ENCODE results near the gene CNTNAP4.

Gene CNTNAP4

DNA sequence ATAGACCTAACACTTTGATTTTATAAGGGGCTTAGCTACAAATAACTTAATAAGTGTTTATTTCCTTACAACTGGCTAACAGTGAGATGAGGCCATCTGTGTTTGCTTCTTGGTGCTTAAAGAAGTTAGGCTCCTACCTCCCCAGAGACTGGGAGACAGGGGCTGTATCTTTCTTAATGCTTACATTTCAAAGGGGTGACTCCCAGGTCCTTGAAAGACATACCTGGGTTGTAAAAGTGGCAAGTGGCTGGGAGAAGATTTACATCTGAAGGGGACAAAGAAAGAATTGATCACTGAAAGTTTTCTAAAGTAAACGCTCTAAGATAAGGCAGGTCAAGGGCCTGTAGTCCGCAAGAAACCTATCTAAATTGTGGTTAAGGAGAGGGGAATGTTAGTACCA is 196.8 kb downstream of the CNTNAP4 start:
- H3K27ac ChIP-seq: no peak overlapping the region
- TF ChIP-seq, protein P1, sequence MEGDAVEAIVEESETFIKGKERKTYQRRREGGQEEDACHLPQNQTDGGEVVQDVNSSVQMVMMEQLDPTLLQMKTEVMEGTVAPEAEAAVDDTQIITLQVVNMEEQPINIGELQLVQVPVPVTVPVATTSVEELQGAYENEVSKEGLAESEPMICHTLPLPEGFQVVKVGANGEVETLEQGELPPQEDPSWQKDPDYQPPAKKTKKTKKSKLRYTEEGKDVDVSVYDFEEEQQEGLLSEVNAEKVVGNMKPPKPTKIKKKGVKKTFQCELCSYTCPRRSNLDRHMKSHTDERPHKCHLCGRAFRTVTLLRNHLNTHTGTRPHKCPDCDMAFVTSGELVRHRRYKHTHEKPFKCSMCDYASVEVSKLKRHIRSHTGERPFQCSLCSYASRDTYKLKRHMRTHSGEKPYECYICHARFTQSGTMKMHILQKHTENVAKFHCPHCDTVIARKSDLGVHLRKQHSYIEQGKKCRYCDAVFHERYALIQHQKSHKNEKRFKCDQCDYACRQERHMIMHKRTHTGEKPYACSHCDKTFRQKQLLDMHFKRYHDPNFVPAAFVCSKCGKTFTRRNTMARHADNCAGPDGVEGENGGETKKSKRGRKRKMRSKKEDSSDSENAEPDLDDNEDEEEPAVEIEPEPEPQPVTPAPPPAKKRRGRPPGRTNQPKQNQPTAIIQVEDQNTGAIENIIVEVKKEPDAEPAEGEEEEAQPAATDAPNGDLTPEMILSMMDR (IDR thresholded peaks at IDR 0.05): no peak
- DNase-seq (ENCODE audit: low spot score): no peak
- H3K4me3 ChIP-seq: no peak overlapping the region

DNA sequence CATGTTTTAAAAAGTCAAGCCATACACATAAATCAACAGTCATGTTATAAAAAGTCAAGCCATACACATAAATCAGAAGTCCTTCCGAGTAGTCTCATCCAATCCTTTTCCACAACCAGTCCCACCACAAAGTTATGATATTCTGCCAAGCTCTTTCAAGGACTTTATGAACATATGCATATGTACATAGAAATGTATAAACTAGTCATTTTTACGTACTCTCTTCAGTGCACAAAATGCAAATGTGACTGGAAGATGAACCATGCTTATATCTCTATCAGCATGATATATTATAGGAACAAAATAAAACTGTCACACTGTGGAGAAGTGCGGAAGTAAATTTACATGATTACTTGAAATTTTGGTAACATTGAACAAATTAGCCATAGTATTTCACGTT is 200.9 kb downstream of the CNTNAP4 start:
- no peak overlapping the region for H3K4me3 ChIP-seq
- DNase-seq (ENCODE audit: low spot score): no peak
- TF ChIP-seq, protein P1 (IDR thresholded peaks at IDR 0.05): no peak
- H3K27ac ChIP-seq: no peak overlapping the region

DNA sequence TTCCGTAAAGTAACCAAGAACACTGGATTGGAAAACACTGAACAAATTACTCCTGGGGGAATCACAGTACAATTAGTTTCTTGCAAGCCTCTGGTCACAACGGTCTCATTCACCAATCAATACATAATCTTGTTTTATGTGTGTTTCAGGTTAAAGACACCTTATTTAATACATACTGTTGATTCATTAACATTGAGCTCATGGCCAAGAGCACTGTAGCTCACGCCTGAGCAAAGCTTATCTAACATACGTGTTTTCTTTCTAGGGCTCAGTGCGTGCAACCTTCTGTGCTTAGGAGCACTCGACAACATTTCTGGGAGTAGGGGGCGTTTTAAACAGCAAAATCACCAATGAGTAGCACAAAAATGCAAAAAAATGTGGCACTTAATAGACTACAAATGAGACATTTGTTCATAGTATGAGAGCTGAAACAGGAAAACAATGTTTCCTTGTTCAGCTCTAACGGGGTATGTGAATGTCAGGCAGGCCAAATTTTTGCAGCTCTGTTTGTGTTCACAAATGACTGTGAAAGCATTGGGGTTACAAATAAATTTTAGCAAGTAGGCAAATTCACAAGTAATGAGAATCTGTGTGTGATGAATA is 206.2 kb downstream of the CNTNAP4 start:
- no peak overlapping the region for H3K4me3 ChIP-seq
- H3K27ac ChIP-seq: no peak overlapping the region
- no peak for DNase-seq (ENCODE audit: low spot score)
- TF ChIP-seq, protein P1 (IDR thresholded peaks at IDR 0.05): no peak

DNA sequence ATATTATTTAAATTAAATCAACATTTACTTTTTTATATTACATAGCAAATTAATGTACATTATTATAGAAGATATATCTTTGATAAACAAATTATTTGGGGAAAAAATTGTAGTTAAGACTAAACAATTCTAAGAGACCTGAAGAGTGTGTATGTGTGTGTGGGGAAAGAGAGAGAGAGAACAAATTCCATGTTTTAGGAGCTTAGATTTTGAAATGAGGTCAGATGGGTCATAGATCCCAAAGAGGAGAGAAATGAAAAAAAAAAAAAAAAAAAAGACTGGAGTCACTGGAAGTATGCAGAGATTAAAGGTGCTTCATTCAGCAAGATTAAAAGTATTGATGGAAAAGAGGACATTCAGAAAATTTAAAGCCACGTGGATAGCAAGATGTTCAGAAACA is 206.8 kb downstream of the CNTNAP4 start:
- Histone ChIP-seq H3K27ac (no peak overlapping the region), H3K4me3 (no peak overlapping the region)
- TF ChIP-seq, protein P1 (IDR thresholded peaks at IDR 0.05): no peak
- no peak for DNase-seq (ENCODE audit: low spot score)

DNA sequence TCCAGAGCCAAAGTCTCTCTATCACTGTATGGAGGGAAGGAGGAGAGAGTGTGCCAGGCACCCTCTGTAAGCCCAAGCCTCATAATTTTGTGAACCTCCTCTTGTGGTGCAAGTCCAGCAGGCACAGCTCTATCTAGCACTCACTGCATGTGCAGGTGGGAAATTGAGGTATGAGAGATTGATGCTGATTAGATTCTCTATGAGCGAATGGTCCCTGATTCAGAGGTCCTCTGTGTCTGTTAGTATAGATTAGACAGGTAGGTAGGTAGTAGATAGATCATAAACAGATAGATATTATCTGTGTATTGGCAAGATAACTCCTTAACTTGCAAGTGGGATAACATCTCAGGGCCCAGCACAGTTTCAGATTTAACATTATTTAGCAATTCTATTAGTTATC is 209.5 kb downstream of the CNTNAP4 start:
- TF ChIP-seq, protein P1 (IDR thresholded peaks at IDR 0.05): no peak
- DNase-seq (ENCODE audit: low spot score): no peak
- H3K4me3 ChIP-seq: no peak overlapping the region
- no peak overlapping the region for H3K27ac ChIP-seq

DNA sequence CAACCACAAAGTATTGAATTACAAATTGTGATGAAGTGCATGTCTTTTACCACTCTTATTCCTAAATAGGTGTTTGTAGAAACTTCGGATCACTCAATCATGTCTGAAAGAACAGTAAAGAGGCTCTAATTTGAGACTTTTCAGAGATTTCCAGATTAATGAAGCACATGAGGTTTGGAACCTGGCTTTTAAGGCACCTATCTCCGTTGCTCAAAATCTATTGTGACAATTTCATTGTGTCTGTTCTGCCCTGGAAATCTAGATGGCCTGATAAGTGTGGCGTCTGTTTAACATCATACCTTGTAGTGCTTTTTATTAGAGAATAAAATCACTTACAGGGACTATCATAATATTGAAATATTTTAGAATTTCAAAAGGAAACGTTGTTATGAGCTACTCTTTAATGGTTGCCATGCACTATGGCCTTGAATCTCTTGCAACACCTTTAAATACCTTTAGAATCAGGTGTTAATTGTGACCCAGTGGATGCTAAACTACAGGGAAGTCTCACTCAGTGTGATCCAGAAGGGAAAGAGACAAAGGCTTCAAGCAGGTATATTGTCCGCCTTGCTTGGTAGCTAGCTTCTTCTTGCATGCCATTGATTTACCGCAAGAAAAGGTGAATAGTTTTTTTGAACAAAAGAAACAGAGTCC is 210.3 kb downstream of the CNTNAP4 start:
- DNase-seq (ENCODE audit: low spot score): no peak
- H3K27ac ChIP-seq: no peak overlapping the region
- TF ChIP-seq, protein P1 (IDR thresholded peaks at IDR 0.05): no peak
- H3K4me3 ChIP-seq: no peak overlapping the region

DNA sequence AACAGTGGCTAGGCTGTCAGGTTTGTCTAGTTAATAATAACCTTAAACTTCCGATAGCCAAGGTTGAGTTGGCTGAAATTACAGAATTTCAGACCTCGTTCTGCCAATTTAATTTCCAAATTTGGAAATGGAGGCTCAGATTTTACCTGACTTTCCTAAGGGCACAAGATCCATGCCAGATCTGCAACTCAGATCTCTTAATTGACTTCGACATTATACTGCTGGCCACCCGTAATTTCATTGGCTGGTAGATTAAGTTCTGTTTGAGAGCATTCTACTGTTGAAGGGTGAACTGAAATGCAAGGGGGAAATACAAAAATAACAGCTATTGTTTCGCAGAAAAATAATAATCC is 210.8 kb downstream of the CNTNAP4 start:
- TF ChIP-seq, protein P1 (IDR thresholded peaks at IDR 0.05): no peak
- Histone ChIP-seq H3K27ac (no peak overlapping the region), H3K4me3 (no peak overlapping the region)
- no peak for DNase-seq (ENCODE audit: low spot score)

All from coronary artery (tissue), 2 donors.